Ishikawa (cell line): ENCODE measurements around the gene G2E3.

Experiments used
- CEBPB ChIP-seq: IDR thresholded peaks from 2 replicates; pipeline ENCODE4 v1.6.1; 2012
- CREB1 ChIP-seq: IDR thresholded peaks from 2 replicates; pipeline ENCODE4 v1.6.1; 2012; ENCODE audit warnings: low read depth
- EGR1 ChIP-seq: IDR thresholded peaks from 2 replicates; pipeline ENCODE4 v1.6.1; 2012
- EP300 ChIP-seq: IDR thresholded peaks from 2 replicates; pipeline ENCODE4 v1.6.1; 2012; ENCODE audit warnings: borderline replicate concordance
- FOXM1 ChIP-seq: IDR thresholded peaks from 2 replicates; pipeline ENCODE4 v1.6.1; 2012; ENCODE audit warnings: low read depth, borderline replicate concordance
- MAX ChIP-seq: IDR thresholded peaks from 2 replicates; pipeline ENCODE4 v1.6.1; 2012
- NFIC ChIP-seq: IDR thresholded peaks from 2 replicates; pipeline ENCODE4 v1.6.1; 2012
- RAD21 ChIP-seq: IDR thresholded peaks from 2 replicates; pipeline ENCODE4 v1.6.1; 2012; ENCODE audit warnings: low read depth
- TAF1 ChIP-seq: IDR thresholded peaks from 2 replicates; pipeline ENCODE4 v1.6.1; 2012; ENCODE audit warnings: low read depth, mild to moderate bottlenecking
- TCF12 ChIP-seq: IDR thresholded peaks from 2 replicates; pipeline ENCODE4 v1.6.1; 2012; ENCODE audit warnings: low read depth
- TEAD4 ChIP-seq: IDR thresholded peaks from 2 replicates; pipeline ENCODE4 v1.6.1; 2012
- YY1 ChIP-seq: IDR thresholded peaks from 2 replicates; pipeline ENCODE4 v1.6.1; 2012; ENCODE audit warnings: low read depth
- ZBTB7A ChIP-seq: IDR thresholded peaks from 2 replicates; pipeline ENCODE4 v1.6.1; 2012; ENCODE audit warnings: low read depth
- TF ChIP-seq, protein P1 (sequence below): IDR thresholded peaks from 2 replicates; pipeline ENCODE4 v1.6.1; 2012
- TF ChIP-seq, protein P2 (sequence below): IDR thresholded peaks from 2 replicates; pipeline ENCODE4 v1.6.1; 2012; ENCODE audit warnings: low read depth, mild to moderate bottlenecking

The G2E3 gene

GRCh38 chr14:30521899-30522736 is 36.8 kb upstream of the G2E3 start:
- TF ChIP-seq CREB1 (no peak), TAF1 (no peak), EP300 (no peak), RAD21 (peak; percentile 61)

DNA sequence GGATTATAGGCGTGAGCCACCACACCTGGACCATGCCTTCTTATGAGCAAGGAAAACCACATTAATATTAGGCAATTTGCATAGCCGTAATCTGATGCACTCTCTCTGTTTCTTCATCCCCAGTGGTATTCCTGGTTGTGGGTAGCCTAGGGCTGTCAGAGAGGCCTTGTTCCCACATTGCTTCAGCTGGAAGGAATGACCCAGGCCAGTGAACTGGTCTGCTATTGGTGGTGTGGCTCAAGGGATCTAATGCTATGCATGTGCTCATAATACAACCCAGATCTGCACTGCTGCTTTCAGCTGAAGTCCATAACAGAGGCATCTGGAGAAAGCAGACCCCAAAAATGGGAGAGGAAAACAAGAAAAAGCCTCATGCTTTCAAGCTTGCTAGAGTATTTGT is 33.1 kb upstream of the G2E3 start:
- TF ChIP-seq FOXM1 = no peak
- TF ChIP-seq, protein P1, sequence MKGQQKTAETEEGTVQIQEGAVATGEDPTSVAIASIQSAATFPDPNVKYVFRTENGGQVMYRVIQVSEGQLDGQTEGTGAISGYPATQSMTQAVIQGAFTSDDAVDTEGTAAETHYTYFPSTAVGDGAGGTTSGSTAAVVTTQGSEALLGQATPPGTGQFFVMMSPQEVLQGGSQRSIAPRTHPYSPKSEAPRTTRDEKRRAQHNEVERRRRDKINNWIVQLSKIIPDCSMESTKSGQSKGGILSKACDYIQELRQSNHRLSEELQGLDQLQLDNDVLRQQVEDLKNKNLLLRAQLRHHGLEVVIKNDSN = no peak
- TF ChIP-seq YY1 = no peak
- TF ChIP-seq ZBTB7A = no peak
- no peak for TF ChIP-seq MAX
- TF ChIP-seq CEBPB = no peak
- TF ChIP-seq, protein P2, sequence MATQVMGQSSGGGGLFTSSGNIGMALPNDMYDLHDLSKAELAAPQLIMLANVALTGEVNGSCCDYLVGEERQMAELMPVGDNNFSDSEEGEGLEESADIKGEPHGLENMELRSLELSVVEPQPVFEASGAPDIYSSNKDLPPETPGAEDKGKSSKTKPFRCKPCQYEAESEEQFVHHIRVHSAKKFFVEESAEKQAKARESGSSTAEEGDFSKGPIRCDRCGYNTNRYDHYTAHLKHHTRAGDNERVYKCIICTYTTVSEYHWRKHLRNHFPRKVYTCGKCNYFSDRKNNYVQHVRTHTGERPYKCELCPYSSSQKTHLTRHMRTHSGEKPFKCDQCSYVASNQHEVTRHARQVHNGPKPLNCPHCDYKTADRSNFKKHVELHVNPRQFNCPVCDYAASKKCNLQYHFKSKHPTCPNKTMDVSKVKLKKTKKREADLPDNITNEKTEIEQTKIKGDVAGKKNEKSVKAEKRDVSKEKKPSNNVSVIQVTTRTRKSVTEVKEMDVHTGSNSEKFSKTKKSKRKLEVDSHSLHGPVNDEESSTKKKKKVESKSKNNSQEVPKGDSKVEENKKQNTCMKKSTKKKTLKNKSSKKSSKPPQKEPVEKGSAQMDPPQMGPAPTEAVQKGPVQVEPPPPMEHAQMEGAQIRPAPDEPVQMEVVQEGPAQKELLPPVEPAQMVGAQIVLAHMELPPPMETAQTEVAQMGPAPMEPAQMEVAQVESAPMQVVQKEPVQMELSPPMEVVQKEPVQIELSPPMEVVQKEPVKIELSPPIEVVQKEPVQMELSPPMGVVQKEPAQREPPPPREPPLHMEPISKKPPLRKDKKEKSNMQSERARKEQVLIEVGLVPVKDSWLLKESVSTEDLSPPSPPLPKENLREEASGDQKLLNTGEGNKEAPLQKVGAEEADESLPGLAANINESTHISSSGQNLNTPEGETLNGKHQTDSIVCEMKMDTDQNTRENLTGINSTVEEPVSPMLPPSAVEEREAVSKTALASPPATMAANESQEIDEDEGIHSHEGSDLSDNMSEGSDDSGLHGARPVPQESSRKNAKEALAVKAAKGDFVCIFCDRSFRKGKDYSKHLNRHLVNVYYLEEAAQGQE = no peak
- TF ChIP-seq TAF1 = no peak
- no peak for TF ChIP-seq TCF12
- TF ChIP-seq RAD21 = no peak
- no peak for TF ChIP-seq EP300
- TF ChIP-seq NFIC = no peak

DNA sequence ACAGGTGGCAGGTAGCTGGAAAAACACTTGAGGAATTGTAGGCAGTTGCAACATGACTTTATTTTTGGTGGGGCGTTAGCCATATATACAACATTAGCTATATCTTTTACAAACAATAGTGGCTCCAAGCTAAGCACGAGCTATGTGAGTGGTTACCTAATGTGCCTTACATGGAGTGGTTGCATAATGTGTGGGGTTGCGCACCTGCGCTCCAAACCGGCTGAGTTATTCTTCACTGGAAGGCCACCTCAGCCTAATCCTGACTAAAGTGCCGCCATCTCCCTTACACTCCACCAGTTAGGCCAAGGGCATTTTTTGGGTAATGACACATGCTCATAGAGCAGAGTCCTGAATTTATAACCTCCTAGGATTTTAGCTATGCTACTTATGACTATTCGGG is 31.8 kb upstream of the G2E3 start:
- TF ChIP-seq FOXM1 (no peak), YY1 (no peak), TEAD4 (no peak), EGR1 (no peak), ZBTB7A (no peak), NFIC (no peak), EP300 (no peak), CEBPB (no peak)
- TF ChIP-seq, protein P1 = no peak

DNA sequence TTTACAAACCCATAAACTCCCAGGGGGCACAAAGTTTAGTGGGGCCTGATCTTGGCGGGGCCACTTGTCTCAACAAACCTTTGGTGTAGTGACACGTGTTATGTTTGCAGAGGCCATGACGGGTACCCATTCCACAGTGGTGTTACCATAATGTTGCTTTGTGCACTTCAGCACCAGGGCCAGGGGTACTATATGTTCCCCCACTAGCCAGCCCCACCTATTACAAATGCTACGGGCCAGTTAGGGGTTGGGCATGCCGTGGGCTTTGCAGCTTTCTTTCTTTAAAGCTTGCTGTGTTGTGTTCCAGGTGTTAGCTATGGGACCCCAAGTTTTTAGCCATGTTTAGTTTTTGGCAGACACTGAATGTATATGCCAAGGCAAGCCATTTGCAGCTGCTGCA is 30.8 kb upstream of the G2E3 start:
- TF ChIP-seq EP300 (no peak), ZBTB7A (no peak), MAX (no peak)
- TF ChIP-seq, protein P1 = no peak
- TF ChIP-seq, protein P2 = peak; percentile 77

DNA sequence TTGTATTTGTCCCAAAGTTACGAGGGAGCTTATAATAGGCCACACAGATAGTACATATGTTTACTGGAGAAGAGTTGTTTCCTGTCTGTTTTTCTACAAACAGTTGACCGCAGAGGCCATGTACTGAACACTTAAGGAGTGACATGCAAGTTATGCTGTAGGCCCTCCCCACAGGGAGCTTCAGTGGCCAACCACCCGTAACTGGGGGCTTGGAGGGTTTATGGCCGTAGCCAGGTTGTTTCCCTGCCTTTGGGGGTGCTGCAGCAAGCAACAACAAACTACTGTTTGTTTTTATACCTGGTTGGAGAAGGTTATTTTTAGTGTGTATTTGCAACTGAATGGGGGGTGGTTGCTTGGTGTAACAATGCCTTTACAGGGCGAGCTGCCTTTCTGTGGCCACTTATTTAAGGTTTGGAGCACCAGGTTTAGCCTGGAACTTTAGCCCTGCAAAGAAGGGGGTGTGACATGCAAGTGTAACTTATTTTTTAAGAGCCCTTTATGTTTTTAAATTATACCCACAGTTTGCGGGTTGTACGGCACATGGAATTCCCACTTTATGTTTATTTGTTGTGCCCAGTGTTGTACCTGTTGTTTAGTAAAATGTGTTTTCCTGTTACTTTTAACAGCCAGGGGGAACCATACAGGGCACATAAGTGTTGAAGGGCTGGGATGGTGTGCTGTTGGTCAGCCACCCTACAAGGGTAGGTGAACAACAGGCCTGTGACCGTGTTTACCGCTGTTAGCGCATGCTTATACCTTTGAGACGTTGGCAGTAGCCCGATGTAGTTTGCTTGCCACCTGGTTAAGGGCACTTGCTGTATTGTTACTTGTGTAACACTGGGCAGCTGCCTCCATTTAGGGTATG is 29.9 kb upstream of the G2E3 start:
- TF ChIP-seq, protein P2 = no peak
- TF ChIP-seq TCF12 (no peak), CEBPB (no peak), EP300 (no peak), TEAD4 (no peak), YY1 (no peak), FOXM1 (no peak), TAF1 (no peak), NFIC (no peak), EGR1 (no peak), MAX (no peak), ZBTB7A (no peak), CREB1 (no peak), RAD21 (no peak)
- TF ChIP-seq, protein P1 = no peak
